GM12878 (cell line): ENCODE measurements around the gene CCDC136. TPM values are rescaled to one million over a fixed set of nuclear protein-coding genes. Genes with fewer than 3 reads are reported as not detected.

Experiments
- ATAC-seq: fragments of 200-7000 bp; cut with Tn5 transposase; 3 replicates; pipeline ENCODE4 v1.9.1; 2020; ENCODE audit warnings: mild to moderate bottlenecking, moderate library complexity
- BruUV-seq: library from RNA; stranded (reverse); fragments of 400-500 nt; replicated peaks from 2 replicates; lab custom pipeline; 2021; lab: Mats Ljungman, UMichigan
- CTCF ChIA-PET: fragments of 300-600 bp; sonication (Branson Sonifier 250); formaldehyde crosslinking; extraction: SDS; loops from one replicate; lab custom pipeline; 2021; ENCODE audit warnings: inconsistent platforms; lab: Yijun Ruan, JAX
- POLR2A ChIA-PET: fragments of 350-600 bp; formaldehyde crosslinking; extraction: SDS; loops from one replicate; lab custom pipeline; 2021; ENCODE audit warnings: inconsistent platforms; lab: Charles Lee
- RAD21 ChIA-PET: fragments of 300-600 bp; sonication (Branson Sonifier 250); formaldehyde crosslinking; loops from one replicate; lab custom pipeline; 2023; ENCODE audit warnings: antibody characterized with exemption; ENCODE audit not compliant: unreplicated experiment; lab: Charles Lee
- SMC1A ChIA-PET: fragments of 300-600 bp; sonication (Branson Sonifier 250); formaldehyde crosslinking; loops from one replicate; lab custom pipeline; 2023; ENCODE audit not compliant: unreplicated experiment, uncharacterized antibody; lab: Charles Lee
- DNase-seq: peaks from one replicate; pipeline ENCODE4 v3.0.0-alpha.2; 2011; ENCODE audit warnings: low read depth, low spot score
- FAIRE-seq: peaks from 3 replicates; lab custom pipeline; 2011; peaks lifted over from hg19 to GRCh38; lab: Jason Lieb, UNC
- H2AFZ ChIP-seq: 2 replicates; pipeline ENCODE4 v1.6.0; 2011; ENCODE audit warnings: low read depth, low read length, control low read depth; ENCODE audit not compliant: control insufficient read depth
- H3K27ac ChIP-seq: 2 replicates; pipeline ENCODE4 v1.5.1; 2011; ENCODE audit warnings: control low read depth; ENCODE audit not compliant: control insufficient read depth, insufficient read depth
- H3K27me3 ChIP-seq, 2 experiments: replicated peaks in 1 of 2; 2 replicates each; pipeline versions ENCODE4 v1.6.0 to v1.6.1; 2011; ENCODE audit warnings: low read length in 1 of 2; ENCODE audit not compliant: control insufficient read depth in 2 of 2, insufficient read depth in 2 of 2
- H3K36me3 ChIP-seq, 2 experiments: 2 replicates each; pipeline ENCODE4 v1.5.1; 2011; ENCODE audit warnings: low read length in 1 of 2; ENCODE audit not compliant: control insufficient read depth in 2 of 2, insufficient read depth in 2 of 2
- H3K4me1 ChIP-seq: 2 replicates; pipeline ENCODE4 v1.6.1; 2011; ENCODE audit warnings: mild to moderate bottlenecking, low read length, moderate library complexity, mixed read lengths; ENCODE audit not compliant: control insufficient read depth, insufficient read depth
- H3K4me2 ChIP-seq: 2 replicates; pipeline ENCODE4 v1.6.0; 2011; ENCODE audit warnings: control low read depth; ENCODE audit not compliant: control insufficient read depth, insufficient read depth
- H3K4me3 ChIP-seq: fragments of 200-600 bp; sonication (generic); 2 replicates; pipeline ENCODE4 v1.5.1; 2016
- H3K79me2 ChIP-seq: 2 replicates; pipeline ENCODE4 v1.6.0; 2011; ENCODE audit warnings: low read length; ENCODE audit not compliant: control insufficient read depth, insufficient read depth
- H3K9ac ChIP-seq: 2 replicates; pipeline ENCODE4 v1.8.0; 2011; ENCODE audit warnings: low read length, control low read depth, mixed read lengths; ENCODE audit not compliant: control insufficient read depth, insufficient read depth
- H3K9me3 ChIP-seq: replicated peaks from 3 replicates; pipeline ENCODE4 v1.5.1; 2011; ENCODE audit warnings: mild to moderate bottlenecking, low read length; ENCODE audit not compliant: control insufficient read depth, insufficient read depth
- H4K20me1 ChIP-seq: 2 replicates; pipeline ENCODE4 v1.6.0; 2011; ENCODE audit not compliant: control insufficient read depth, insufficient read depth
- ATF7 ChIP-seq: fragments of 450-650 bp; IDR thresholded peaks from 2 replicates; pipeline ENCODE4 v1.6.1; 2016; ENCODE audit warnings: low read depth, mild to moderate bottlenecking
- BRCA1 ChIP-seq: IDR thresholded peaks from 2 replicates; pipeline ENCODE4 v1.6.1; 2011; ENCODE audit warnings: low read depth, low read length, improper control_type of control experiment
- EGR1 ChIP-seq, 2 experiments: IDR thresholded peaks; 1 replicate in 1 of 2; 2 replicates in 1 of 2; pipeline ENCODE4 v1.6.1; 2011 to 2012; ENCODE audit warnings: low read depth in 2 of 2, low read length in 2 of 2, borderline replicate concordance in 1 of 2, mild to moderate bottlenecking in 1 of 2, moderate library complexity in 1 of 2
- FOS ChIP-seq: IDR thresholded peaks from 3 replicates; pipeline ENCODE4 v1.6.1; 2011; ENCODE audit warnings: borderline replicate concordance; ENCODE audit not compliant: insufficient read length; ENCODE audit errors: extremely low read depth
- HDGF ChIP-seq: fragments of 450-650 bp; IDR thresholded peaks from 2 replicates; pipeline ENCODE4 v1.6.1; 2016; ENCODE audit warnings: antibody characterized with exemption
- MTA3 ChIP-seq: IDR thresholded peaks from 2 replicates; pipeline ENCODE4 v1.6.1; 2012; ENCODE audit warnings: low read length, inconsistent platforms, borderline replicate concordance
- RBBP5 ChIP-seq: fragments of 200-600 bp; sonication (generic); conservative IDR thresholded peaks from 2 replicates; pipeline ENCODE4 v1.6.1; 2016
- REST ChIP-seq: IDR thresholded peaks from 2 replicates; pipeline ENCODE4 v1.6.1; 2012; ENCODE audit warnings: mild to moderate bottlenecking, low read depth, low read length
- TAF1 ChIP-seq: IDR thresholded peaks from 2 replicates; pipeline ENCODE4 v1.6.1; 2011; ENCODE audit warnings: mild to moderate bottlenecking, low read depth, low read length, borderline replicate concordance
- WRNIP1 ChIP-seq: IDR thresholded peaks from 2 replicates; pipeline ENCODE4 v1.6.1; 2011; ENCODE audit warnings: low read depth, low read length, improper control_type of control experiment, borderline replicate concordance
- ZNF217 ChIP-seq: fragments of 450-650 bp; IDR thresholded peaks from 2 replicates; pipeline ENCODE4 v1.6.1; 2017; ENCODE audit warnings: antibody characterized with exemption, mild to moderate bottlenecking
- ZNF24 ChIP-seq: fragments of 450-650 bp; IDR thresholded peaks from 2 replicates; pipeline ENCODE4 v1.6.1; 2017; ENCODE audit warnings: antibody characterized with exemption, mild to moderate bottlenecking
- WGBS: methylation state at CpG from one replicate; pipeline ENCODE4 v1.1.6; 2016; ENCODE audit warnings: low lambda C conversion rate; ENCODE audit not compliant: insufficient replicate concordance, insufficient coverage; ENCODE audit errors: missing lambda C conversion rate; 5-methylcytosine and 5-hydroxymethylcytosine counted together
- in situ Hi-C: fragments of 300-500 bp; cut with MboI; formaldehyde crosslinking; loops from 9 replicates; pipeline ENCODE4 v1.14.3; 2018; ENCODE audit warnings: mixed read lengths
- intact Hi-C: fragments of 100-400 bp; cut with micrococcal nuclease; formaldehyde crosslinking; loops from one replicate; pipeline ENCODE4 v1.14.2; 2022; ENCODE audit not compliant: unreplicated experiment
- polyA plus RNA-seq, 11 experiments: library from polyadenylated mRNA; depleted of rRNA in 4 of 11; unstranded in 6 of 11; stranded (reverse) in 5 of 11; fragments of >200 nt; fragmentation: Nextera tagmentation in 4 of 11; fragmentation: Illumina TruSeq in 1 of 11; extraction: Ambion mirVana in 4 of 11; extraction: Trizol in 1 of 11; gene quantifications; 1 replicate in 1 of 11; 2 replicates in 10 of 11; pipeline versions ENCODE4 v1.2.1 to v1.2.3, GENCODE V29; 2011 to 2016; ENCODE audit warnings: inconsistent platforms in 2 of 11, missing spikeins in 2 of 11, low read depth in 1 of 11
- total RNA-seq, 4 experiments: library from RNA; depleted of rRNA in 3 of 4; stranded (reverse); fragments of >200 nt in 3 of 4; fragmentation: Illumina TruSeq in 1 of 4; extraction: Trizol in 1 of 4; gene quantifications; 2 replicates each; pipeline versions ENCODE4 v1.2.1 to v1.2.3, GENCODE V29; 2013 to 2021
- TF ChIP-seq, protein P1 (sequence below): fragments of 450-650 bp; IDR thresholded peaks from 2 replicates; pipeline ENCODE4 v1.6.1; 2016; ENCODE audit warnings: mild to moderate bottlenecking, moderate library complexity, borderline replicate concordance
- TF ChIP-seq, protein P2 (sequence below): IDR thresholded peaks from 2 replicates; pipeline ENCODE4 v1.6.1; 2011; ENCODE audit warnings: borderline replicate concordance, low read depth, mild to moderate bottlenecking, moderate library complexity, mixed read lengths, low read length; ENCODE audit not compliant: insufficient read depth; ENCODE audit errors: extremely low read length

The CCDC136 gene
- total and polyA plus RNA-seq, 10 of the 15 experiments (the other 5 are each of a cell fraction or from before 2014, with no cell fraction given) = 0.32 to 4.8 (median 1.5) TPM

DNA sequence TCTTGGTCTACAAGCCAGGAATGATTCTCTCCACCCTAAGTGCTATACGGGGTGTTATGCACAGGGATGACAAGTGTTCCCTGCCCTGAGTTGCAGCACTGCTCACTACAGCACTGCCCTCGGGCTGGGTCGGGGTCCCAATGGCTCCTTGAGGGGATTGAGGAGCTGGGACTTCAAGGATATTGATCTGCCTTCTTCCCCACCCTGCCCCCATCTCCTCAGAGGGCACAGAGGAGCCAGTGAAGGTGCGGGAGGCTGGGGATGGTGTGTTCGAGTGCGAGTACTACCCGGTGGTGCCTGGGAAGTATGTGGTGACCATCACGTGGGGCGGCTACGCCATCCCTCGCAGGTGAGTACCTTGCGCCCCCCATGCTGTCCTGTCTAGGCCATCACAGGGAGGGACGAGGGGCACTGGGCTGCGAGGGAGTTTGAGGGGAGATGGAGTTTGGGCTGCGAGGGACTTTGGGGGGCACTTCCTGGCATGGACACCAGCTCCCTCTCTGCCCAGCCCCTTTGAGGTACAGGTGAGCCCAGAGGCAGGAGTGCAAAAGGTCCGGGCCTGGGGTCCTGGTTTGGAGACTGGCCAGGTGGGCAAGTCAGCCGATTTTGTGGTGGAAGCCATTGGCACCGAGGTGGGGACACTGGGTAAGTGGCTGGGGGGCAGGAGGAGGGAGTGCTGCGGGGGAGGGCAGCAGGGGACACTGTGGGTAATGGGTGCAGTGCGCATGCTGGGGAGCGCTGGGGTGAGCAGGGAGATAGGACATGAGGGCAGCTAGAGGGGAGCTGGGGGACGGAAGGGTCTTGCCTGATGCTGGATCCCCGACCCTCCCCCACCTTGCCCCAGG, 48.8 kb downstream of the CCDC136 start:
- ATAC-seq (no peak), FAIRE-seq (no peak), DNase-seq (no peak)
- H3K4me3 ChIP-seq = no peak overlapping the region
- H4K20me1 ChIP-seq = no peaks in the 10 kb centered on the region
- H3K9me3 ChIP-seq = no peaks in the 10 kb centered on the region
- no peak overlapping the region for H3K9ac ChIP-seq
- no peaks in the 10 kb centered on the region for H3K36me3 ChIP-seq
- POLR2A ChIA-PET = no interaction called here
- in situ Hi-C loops (no loop called here), intact Hi-C loops (no loop called here)
- SMC1A ChIA-PET = no interaction called here
- H3K4me1 ChIP-seq = no peaks in the 10 kb centered on the region; the same call in 1 of the 2 replicates
- H2AFZ ChIP-seq = no peak overlapping the region
- no TSS peak for BruUV-seq
- no peaks in the 10 kb centered on the region; a peak in 1 of 4 replicates for H3K27me3 ChIP-seq
- no peak overlapping the region for H3K4me2 ChIP-seq
- RAD21 ChIA-PET = interaction anchor here (1.3 kb wide), 1 partner anchor 369 kb away, joined by 3 read pairs; no protein-coding TSS in a partner anchor
- H3K27ac ChIP-seq = no peak overlapping the region
- CTCF ChIA-PET = interaction anchor here (0.6 to 3.4 kb wide), 5 partner anchors 11 to 1044 kb away, joined by 3 to 21 read pairs (median 3); partner anchors contain the start of gene ATP6V1F
- 67% methylated on average over 21 of the region's 23 CpGs for WGBS
- H3K79me2 ChIP-seq = no peaks in the 10 kb centered on the region
- no peak for TF ChIP-seq MTA3
- TF ChIP-seq FOS = no peak
- no peak for TF ChIP-seq TAF1
- TF ChIP-seq, protein P1, sequence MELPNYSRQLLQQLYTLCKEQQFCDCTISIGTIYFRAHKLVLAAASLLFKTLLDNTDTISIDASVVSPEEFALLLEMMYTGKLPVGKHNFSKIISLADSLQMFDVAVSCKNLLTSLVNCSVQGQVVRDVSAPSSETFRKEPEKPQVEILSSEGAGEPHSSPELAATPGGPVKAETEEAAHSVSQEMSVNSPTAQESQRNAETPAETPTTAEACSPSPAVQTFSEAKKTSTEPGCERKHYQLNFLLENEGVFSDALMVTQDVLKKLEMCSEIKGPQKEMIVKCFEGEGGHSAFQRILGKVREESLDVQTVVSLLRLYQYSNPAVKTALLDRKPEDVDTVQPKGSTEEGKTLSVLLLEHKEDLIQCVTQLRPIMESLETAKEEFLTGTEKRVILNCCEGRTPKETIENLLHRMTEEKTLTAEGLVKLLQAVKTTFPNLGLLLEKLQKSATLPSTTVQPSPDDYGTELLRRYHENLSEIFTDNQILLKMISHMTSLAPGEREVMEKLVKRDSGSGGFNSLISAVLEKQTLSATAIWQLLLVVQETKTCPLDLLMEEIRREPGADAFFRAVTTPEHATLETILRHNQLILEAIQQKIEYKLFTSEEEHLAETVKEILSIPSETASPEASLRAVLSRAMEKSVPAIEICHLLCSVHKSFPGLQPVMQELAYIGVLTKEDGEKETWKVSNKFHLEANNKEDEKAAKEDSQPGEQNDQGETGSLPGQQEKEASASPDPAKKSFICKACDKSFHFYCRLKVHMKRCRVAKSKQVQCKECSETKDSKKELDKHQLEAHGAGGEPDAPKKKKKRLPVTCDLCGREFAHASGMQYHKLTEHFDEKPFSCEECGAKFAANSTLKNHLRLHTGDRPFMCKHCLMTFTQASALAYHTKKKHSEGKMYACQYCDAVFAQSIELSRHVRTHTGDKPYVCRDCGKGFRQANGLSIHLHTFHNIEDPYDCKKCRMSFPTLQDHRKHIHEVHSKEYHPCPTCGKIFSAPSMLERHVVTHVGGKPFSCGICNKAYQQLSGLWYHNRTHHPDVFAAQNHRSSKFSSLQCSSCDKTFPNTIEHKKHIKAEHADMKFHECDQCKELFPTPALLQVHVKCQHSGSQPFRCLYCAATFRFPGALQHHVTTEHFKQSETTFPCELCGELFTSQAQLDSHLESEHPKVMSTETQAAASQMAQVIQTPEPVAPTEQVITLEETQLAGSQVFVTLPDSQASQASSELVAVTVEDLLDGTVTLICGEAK = no peak
- TF ChIP-seq ZNF24 = no peak
- TF ChIP-seq RBBP5 = no peak
- TF ChIP-seq BRCA1 = no peak
- TF ChIP-seq ATF7 = no peak
- TF ChIP-seq ZNF217 = no peak
- no peak for TF ChIP-seq EGR1 (IDR thresholded peaks at IDR 0.05; ENCODE audit: borderline replicate concordance in 1 of 2, low read depth in 2 of 2, low read length in 2 of 2)
- TF ChIP-seq HDGF = no peak
- TF ChIP-seq WRNIP1 = no peak
- TF ChIP-seq, protein P2, sequence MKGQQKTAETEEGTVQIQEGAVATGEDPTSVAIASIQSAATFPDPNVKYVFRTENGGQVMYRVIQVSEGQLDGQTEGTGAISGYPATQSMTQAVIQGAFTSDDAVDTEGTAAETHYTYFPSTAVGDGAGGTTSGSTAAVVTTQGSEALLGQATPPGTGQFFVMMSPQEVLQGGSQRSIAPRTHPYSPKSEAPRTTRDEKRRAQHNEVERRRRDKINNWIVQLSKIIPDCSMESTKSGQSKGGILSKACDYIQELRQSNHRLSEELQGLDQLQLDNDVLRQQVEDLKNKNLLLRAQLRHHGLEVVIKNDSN = no peak
- no peak for TF ChIP-seq REST
